Measurements from ENCODE around the gene RPRD1B.

- TF ChIP-seq CTCF (IDR thresholded peaks at IDR 0.05) (no peak), POLR2AphosphoS5 (IDR thresholded peaks at IDR 0.05) (no peak), POLR2A (IDR thresholded peaks at IDR 0.05) (no peak)
These were observed 26.0 kb upstream of the RPRD1B start for GRCh38 chr20:38007526-38007925.

Data from sigmoid colon (tissue), 4 donors.